HG03039 (cell line): ENCODE data around the gene SEH1L.
"Not testable (repeated sequence)": the region's sequence is repeated elsewhere in the genome, so short reads cannot be mapped to it uniquely, and the experiment has no call there.

Experiments used
- ATAC-seq: cut with Tn5 transposase; IDR thresholded peaks from one replicate; pipeline ENCODE4 v1.9.1; 2021; ENCODE audit warnings: mild to moderate bottlenecking, moderate library complexity; ENCODE audit not compliant: unreplicated experiment

The SEH1L gene

DNA sequence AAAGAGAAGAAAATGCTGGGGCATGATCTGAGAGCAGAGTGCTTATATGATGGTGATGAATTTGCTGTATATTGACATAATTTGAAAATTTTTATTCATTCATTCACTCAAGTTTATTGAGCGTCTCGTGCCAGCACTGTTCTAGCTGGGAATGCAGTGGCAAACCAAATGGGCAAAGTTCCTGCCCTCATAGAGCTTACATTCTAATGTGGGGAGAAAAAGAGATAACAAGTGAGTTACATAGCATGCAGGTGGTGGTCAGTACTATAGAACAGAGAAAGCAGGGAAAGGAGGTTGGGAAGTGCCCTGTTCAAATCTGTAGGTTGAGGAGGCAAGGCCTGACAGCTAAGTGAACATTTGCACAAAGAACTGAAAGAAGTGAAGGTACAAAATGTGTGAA lies 47.6 kb downstream of the SEH1L start:
- ATAC-seq = no peak

DNA sequence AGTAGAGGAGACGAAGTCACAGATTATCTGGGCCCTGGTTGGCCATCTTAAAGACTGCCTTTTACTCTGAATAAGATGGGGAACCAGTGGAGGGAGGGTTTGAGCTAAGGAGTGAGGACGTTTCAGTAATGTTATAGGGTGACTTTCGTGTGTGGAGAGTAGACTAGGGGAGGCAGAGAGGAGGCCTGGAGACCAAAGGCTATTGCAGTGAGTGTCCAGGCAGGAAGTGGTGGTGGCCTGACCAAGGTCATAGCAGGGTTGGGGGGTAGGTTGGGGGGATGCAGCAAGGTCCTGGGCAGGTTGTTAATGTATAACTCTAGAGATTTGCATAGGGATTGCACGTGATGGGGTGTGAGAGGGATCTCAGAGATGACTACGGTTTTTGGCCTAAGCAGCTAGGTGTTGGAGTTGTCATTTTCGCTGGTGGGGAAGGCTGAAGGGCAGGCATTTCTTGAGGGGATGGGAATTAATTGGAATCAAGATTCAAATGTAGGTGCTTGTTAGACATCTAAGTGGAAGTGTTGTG lies 48.2 kb downstream of the SEH1L start:
- ATAC-seq = no peak

GRCh38 chr18:12996661-12997292 lies 49.0 kb downstream of the SEH1L start:
- ATAC-seq = no peak

DNA sequence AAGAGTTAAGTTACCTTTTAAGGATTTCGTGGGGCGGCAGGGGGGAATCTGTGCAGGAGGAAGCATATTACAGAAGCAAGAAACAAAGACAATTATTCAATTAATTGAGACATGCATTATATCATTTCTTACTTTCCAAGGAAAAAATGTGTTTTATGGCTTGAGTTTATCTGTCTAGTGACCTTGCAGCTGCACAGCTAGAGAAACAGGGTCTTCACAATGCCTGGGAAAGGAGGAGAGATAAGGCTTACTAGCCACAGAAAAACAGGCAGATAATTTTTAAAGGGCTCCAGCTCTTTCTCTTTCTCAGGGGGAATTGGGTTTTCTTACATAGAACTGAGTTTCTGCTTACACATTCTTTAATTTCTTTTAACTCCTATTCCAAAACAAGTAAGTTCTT lies 49.5 kb downstream of the SEH1L start:
- ATAC-seq = not testable (repeated sequence)

DNA sequence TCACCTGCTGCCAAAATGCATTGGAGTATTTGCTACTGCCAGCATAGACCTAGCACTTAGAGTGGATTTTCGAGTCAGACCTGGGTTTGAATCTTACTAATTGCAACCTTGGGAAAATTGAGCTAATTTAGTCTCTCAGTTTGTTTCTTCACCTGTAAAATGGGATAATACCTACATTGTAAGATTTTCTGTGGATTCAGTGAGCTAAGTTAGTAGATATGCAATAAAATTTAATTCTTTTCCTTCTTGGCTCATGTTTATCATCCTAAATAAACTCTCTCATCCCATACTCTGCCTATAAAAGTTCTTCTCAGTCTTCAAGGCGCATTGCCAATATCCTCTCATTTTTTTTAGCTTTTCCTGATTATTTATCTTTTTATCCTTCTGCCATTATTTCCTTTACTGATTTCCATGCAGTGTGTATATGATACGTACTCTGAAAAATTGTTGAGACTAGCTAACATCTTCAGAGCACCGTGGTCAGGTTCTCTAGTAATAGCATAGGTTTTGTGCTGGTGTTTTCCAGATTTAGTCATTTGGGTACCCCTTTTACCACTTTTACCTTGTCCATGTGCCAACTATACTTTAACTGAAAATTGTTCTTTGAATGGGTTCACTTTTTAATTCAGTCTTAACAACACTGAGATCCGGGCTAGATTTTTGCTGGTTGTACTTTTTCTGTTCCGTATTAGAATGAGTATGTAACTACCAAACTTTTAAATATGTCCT lies 50.7 kb downstream of the SEH1L start:
- no peak for ATAC-seq

GRCh38 chr18:13003466-13003896 lies 55.7 kb downstream of the SEH1L start:
- ATAC-seq = no peak

- ATAC-seq = no peak
These were observed 56.6 kb downstream of the SEH1L start for GRCh38 chr18:13004396-13004795.

DNA sequence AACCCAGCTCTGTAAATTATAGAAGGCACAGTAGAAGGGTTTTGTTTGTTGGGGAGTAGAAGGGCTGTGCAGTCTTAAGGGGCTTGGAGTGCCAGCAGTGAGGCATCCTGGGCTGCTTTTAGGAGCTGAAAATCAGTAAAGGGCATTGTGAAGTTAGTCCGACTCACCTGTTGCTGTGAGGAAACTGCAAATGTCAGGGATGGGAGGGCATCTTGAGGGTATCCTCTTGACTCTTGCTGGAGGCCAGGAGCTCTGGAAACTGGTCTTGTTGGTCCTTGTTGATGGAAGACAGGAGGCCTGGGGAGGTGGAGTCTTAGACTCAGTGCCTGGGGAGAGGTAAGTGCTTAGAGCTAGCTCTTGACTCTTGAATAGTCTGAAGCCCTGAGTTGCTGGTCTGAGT lies 57.5 kb downstream of the SEH1L start:
- no peak for ATAC-seq

- no peak for ATAC-seq
These were observed 58.9 kb downstream of the SEH1L start for GRCh38 chr18:13006531-13007247.

- no peak for ATAC-seq
These were observed 59.4 kb downstream of the SEH1L start for GRCh38 chr18:13007248-13007560.

- no peak for ATAC-seq
These were observed 63.9 kb downstream of the SEH1L start for GRCh38 chr18:13011719-13012118.

DNA sequence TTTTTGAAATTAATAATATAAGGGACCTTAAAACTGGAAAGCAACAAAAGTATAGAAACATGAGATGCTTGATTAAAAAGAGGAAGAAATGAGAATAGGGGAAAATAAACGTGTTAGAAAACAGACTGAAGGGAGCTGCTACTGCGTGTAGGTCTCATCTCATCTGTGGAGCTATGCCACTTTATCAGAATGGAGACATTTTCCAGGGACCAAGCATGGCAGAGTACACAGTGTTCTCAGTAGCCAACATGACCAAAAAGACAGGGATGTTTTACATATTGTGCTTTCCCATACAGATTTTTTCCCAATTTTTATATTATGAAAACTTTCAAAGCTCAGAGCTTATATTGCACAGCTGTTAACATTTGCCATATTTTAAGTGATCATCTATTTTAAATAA lies 66.4 kb downstream of the SEH1L start:
- ATAC-seq = no peak

DNA sequence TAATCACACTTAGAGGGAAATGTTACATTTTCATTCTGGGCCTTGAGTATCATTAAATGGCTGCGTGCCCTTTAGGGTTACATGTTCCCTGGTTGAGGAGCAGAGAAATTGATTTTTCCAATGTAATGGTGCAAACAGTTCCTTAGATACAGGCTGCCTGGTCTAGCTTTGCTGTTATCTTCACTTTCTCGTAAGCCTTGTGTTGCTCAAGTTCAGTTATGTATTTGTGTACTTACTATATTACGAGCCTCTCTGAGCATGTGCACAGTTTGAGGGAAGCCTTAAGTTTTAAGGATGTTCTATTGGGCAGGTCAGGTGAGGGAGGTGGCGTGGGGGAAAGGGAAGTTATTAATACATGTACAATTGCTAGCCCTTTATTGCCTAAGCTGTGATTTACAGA lies 67.0 kb downstream of the SEH1L start:
- no peak for ATAC-seq

GRCh38 chr18:13017247-13017875 lies 69.5 kb downstream of the SEH1L start:
- ATAC-seq = no peak

DNA sequence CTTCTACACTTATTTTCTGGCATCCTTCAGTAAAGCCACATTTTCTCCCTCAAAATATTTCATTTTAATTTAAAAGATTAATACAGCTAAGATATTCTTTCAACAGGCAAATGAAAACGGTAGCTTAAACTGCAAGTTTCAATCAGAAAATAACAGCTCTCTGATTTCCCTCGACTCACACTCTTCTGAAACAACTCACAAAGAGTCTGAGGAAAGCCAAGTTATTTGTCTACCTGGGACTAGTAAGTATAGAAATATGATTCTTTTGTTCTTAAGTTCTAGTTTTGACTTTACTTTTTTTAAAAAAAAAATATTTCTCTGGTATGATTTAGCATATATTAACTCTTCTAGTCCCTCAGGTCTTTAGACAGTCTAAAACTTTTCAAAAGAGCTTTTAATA lies 70.6 kb downstream of the SEH1L start:
- no peak for ATAC-seq

GRCh38 chr18:13019301-13019700 lies 71.5 kb downstream of the SEH1L start:
- ATAC-seq = no peak

DNA sequence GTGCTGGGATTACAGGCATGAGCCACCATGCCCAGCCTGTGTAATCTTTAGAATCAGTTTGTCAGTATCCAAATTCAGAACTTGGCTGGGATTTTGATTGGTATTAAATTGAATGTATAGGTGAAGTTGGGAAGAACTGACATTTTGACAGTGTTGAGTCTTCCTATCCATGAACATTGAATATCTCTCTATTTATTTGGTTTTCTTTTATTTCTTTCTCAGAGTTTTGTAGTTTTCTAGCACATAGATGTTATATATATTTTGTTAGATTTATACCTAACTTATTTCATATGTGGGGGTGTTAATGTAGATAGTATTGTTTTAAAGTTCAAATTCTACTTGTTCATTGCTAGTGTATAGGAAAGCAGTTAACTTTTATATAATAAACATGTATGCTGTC lies 74.8 kb downstream of the SEH1L start:
- no peak for ATAC-seq

GRCh38 chr18:13025233-13025632 lies 77.4 kb downstream of the SEH1L start:
- no peak for ATAC-seq

DNA sequence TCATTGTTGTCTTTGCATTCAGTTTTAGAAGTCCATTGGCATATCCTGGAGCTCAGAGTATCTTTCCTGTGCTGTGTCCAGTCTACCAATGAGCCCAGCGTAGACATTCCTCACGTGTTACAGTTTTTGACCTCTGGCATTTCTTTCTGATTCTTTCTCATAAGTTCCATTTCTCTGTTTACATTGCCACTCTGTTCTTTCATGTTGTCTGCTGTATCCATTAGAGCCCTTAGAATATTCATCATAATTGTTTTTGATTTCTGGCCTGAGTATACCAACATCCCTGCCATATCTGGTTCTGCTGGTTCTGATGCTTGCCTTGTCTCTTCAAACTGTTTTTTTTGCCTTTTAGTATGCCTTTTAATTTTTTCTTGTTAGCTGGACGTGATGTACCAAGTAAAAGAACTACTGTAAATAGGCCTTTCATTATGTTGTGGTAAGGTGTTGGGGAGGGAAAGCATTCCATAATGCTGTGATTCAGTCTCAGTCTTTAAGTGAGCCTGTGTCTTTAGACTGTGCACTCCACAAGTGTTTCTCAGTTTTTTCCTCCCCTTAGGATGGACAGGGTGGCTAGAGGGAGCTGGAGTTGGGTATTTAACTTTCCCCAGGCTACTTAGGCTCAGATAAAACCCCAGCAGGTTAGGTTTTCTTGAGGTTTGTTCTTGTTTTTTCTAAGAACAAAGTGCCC lies 78.9 kb downstream of the SEH1L start:
- ATAC-seq = no peak

DNA sequence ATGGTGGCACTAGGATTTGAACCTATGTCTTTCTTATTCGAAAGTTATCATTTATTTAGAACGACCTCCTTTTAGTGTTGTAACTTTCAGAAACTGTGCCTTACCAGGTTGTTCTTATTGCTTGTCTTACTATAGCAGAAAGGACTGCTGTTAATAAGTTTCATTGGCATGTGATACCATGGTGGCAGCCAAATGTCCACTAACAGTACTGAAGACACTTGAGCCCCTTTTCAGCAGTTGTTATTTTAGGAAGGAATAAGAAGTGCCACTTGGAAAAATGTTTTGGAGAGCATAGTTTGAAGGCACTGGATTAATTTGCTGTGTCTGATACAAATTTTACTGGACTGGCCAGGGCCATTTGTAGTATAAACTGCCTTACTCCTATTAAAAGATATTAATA lies 81.1 kb downstream of the SEH1L start:
- ATAC-seq = no peak

- no peak for ATAC-seq
These were observed 84.4 kb downstream of the SEH1L start for GRCh38 chr18:13032173-13032572.
